ENCODE measurements around the gene PDE1C. TPM values are rescaled to one million over a fixed set of nuclear protein-coding genes. Genes with fewer than 3 reads are reported as not detected.

Gene PDE1C
- total and polyA plus RNA-seq, 12 donors: 0.33 to 9.9 (median 2.9) TPM

DNA sequence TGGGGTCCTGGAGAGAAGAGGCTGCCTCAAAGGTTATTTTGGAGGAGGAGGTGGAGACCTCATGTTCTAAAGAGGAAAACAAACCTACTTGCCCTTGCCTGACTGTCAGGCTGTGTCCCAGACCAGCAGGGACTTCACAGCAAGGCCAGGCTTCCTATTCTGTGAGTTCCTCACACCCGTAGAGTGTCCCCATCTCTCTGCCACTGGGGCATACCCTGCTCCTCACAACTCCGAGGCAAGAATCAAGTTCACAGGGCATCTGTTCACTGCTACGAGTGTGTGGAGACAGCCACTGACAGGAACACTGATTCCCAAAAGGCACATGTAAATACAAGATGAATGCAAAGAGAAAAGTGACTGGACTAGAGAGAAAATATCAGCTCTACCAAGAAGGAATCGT lies 38.0 kb downstream of the PDE1C start:
- DNase-seq: no peak

DNA sequence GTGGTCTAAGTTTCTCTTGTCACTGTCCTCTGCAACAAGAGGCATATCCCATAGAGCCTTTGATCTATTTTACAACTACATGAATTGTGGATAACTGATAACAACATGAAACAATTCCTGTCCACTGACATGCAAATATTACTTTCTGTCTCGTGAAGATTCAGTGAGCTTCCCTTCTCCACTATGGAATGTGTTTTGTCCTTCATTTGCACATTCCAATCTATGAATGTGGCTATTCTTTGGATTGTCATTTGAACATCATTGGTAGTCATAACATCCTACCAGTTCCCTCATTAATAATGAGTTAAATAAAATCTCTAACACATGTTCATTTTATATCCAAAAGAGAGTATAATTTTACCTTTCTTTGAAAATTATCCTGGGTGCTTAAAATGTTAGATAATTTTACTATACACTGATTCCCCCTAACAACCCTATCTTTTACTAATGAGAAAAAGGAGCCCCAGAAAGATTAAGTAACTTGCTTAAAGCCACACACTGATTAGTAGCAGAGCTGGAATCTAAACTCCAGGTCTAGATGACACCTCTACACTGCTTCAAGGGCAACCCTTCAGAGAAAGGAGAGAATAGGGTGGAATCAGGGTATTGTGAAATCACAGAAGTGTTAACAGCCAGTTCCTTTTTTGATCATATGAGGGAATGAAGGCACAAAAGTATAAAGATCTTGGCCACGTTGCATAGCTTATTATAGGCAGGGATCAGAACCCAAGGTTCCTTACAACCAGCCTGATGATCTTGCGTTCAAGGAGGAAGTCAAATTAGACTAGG lies 39.1 kb downstream of the PDE1C start:
- Histone ChIP-seq H3K4me3 (no peak overlapping the region), H3K36me3 (replicated peaks in 1 of 2) (no peaks in the 10 kb centered on the region), H3K4me1 (replicated peaks in 1 of 2) (no peaks in the 10 kb centered on the region), H3K9me3 (replicated peaks in 1 of 3) (no peaks in the 10 kb centered on the region), H3K27me3 (no peaks in the 10 kb centered on the region), H3K27ac (no peak overlapping the region)
- intact Hi-C loops (cut with DNase I): no loop called here
- TF ChIP-seq, protein P1, sequence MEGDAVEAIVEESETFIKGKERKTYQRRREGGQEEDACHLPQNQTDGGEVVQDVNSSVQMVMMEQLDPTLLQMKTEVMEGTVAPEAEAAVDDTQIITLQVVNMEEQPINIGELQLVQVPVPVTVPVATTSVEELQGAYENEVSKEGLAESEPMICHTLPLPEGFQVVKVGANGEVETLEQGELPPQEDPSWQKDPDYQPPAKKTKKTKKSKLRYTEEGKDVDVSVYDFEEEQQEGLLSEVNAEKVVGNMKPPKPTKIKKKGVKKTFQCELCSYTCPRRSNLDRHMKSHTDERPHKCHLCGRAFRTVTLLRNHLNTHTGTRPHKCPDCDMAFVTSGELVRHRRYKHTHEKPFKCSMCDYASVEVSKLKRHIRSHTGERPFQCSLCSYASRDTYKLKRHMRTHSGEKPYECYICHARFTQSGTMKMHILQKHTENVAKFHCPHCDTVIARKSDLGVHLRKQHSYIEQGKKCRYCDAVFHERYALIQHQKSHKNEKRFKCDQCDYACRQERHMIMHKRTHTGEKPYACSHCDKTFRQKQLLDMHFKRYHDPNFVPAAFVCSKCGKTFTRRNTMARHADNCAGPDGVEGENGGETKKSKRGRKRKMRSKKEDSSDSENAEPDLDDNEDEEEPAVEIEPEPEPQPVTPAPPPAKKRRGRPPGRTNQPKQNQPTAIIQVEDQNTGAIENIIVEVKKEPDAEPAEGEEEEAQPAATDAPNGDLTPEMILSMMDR (IDR thresholded peaks at IDR 0.05): no peak
- TF ChIP-seq POLR2A (IDR thresholded peaks at IDR 0.05): no peak
- DNase-seq: no peak
- WGBS, 4 donors: 45 to 53% (median 50%) methylated on average over 3 of the region's 3 CpGs

More for the DNA sequence above, 38.0 kb downstream of the PDE1C start:
- H3K4me3 ChIP-seq: no peak overlapping the region
- no peaks in the 10 kb centered on the region for H3K36me3 ChIP-seq (replicated peaks in 1 of 2)
- 65 to 85% (median 74%) methylated on average over 3 to 4 of the region's 4 CpGs for WGBS, 4 donors
- no peaks in the 10 kb centered on the region for H3K9me3 ChIP-seq (replicated peaks in 1 of 3)
- TF ChIP-seq POLR2A (IDR thresholded peaks at IDR 0.05): no peak
- TF ChIP-seq, protein P1 (IDR thresholded peaks at IDR 0.05): no peak
- no peak overlapping the region for H3K27ac ChIP-seq
- no peaks in the 10 kb centered on the region for H3K27me3 ChIP-seq
- no peaks in the 10 kb centered on the region for H3K4me1 ChIP-seq (replicated peaks in 1 of 2)
- intact Hi-C loops (cut with DNase I): no loop called here

DNA sequence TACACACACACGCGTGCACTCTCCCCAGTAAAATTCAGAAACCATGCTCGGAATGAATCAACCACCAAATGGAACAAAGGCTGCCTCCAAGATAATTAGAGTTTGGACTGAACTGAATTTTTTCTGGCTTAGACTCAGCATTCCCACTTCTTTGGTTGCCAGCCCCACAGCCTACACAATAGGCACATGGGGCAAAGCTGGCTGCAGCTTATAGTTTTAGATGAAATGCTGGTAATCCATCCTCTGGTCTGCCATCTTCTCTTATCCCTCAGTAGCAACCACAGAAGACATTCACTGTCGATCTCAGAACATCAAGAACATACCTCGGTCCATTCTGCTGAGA lies 44.2 kb downstream of the PDE1C start:
- intact Hi-C loops (cut with DNase I): loop anchor here in 1 of 2 donors (10.0 kb wide), 1 partner anchor 51 kb away; no protein-coding TSS in a partner anchor
- Histone ChIP-seq H3K27ac (no peak overlapping the region), H3K36me3 (replicated peaks in 1 of 2) (no peaks in the 10 kb centered on the region), H3K4me3 (no peak overlapping the region), H3K27me3 (no peaks in the 10 kb centered on the region), H3K4me1 (replicated peaks in 1 of 2) (no peaks in the 10 kb centered on the region), H3K9me3 (replicated peaks in 1 of 3) (no peaks in the 10 kb centered on the region)
- 83 to 96% (median 91%) methylated on average over 5 of the region's 5 CpGs for WGBS, 4 donors
- no peak for DNase-seq
- TF ChIP-seq POLR2A (IDR thresholded peaks at IDR 0.05): no peak
- TF ChIP-seq, protein P1 (IDR thresholded peaks at IDR 0.05): no peak

DNA sequence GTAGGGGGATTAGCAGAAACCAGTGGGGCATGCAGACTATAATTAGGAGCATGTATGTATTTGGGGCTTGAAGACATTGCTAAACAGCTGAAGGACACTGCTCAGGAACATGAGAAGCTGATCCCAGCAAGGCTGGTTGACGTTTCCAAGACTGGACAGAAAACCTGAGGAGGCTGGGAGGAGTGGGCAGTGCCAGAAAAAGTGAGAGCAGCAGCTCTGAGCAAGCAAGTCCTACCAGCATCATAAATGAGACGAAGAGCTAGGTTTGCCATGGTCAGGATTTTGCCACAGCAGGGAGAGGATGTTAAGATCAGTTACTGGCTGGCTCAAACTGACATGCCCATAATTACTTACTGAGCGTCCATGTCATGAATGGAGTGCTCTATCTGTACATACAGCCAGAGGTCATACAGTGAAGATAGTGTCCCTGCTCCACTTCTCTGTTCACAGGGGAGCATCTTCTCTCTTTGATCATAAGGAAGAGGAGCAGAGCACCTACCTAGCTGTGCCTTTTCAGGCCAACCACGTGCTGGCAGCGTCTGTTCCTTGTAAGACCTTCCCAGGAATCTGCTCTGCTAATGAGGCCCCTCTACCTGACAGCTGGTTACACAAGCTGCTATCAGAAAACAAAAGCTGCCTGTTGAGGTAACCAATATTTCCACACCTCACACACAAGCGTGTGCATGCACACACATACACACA lies 44.7 kb downstream of the PDE1C start:
- Histone ChIP-seq H3K4me1 (replicated peaks in 1 of 2) (no peaks in the 10 kb centered on the region), H3K27me3 (no peaks in the 10 kb centered on the region), H3K9me3 (replicated peaks in 1 of 3) (no peaks in the 10 kb centered on the region), H3K36me3 (replicated peaks in 1 of 2) (no peaks in the 10 kb centered on the region), H3K27ac (no peak overlapping the region), H3K4me3 (no peak overlapping the region)
- intact Hi-C loops (cut with DNase I): loop anchor here in 1 of 2 donors (10.0 kb wide), 1 partner anchor 51 kb away; no protein-coding TSS in a partner anchor
- DNase-seq: no peak
- 66 to 85% (median 71%) methylated on average over 5 to 6 of the region's 6 CpGs for WGBS, 4 donors
- TF ChIP-seq POLR2A (IDR thresholded peaks at IDR 0.05): no peak
- TF ChIP-seq, protein P1 (IDR thresholded peaks at IDR 0.05): no peak
